Thyroid gland (tissue), 4 donors: Measurements from ENCODE around the gene FOXL3. TPM values are rescaled to one million over a fixed set of nuclear protein-coding genes. Genes with fewer than 3 reads are reported as not detected.

Experiments
- DNase-seq, 2 donors: peaks; one replicate each; pipeline ENCODE4 v3.0.0-alpha.2; 2019
- H3K27ac ChIP-seq, 3 donors: fragments of 200-600 bp; sonication (generic); 1 replicate in 2 of 3; 2 replicates in 1 of 3; pipeline ENCODE4 v1.5.1; 2016 to 2019; ENCODE audit warnings: mild to moderate bottlenecking in 1 of 3, moderate library complexity in 1 of 3
- H3K27me3 ChIP-seq: fragments of 200-600 bp; sonication (generic); one replicate; pipeline ENCODE4 v1.5.1; 2019
- H3K36me3 ChIP-seq, 2 donors: fragments of 200-600 bp; sonication (generic); one replicate each; pipeline ENCODE4 v1.5.1; 2016 to 2019
- H3K4me1 ChIP-seq, 2 donors: fragments of 200-600 bp; sonication (generic); one replicate each; pipeline ENCODE4 v1.5.1; 2017 to 2019
- H3K4me3 ChIP-seq, 3 donors: fragments of 200-600 bp; sonication (generic); replicated peaks in 1 of 3; 1 replicate in 2 of 3; 2 replicates in 1 of 3; pipeline ENCODE4 v1.5.1; 2016; ENCODE audit warnings: mild to moderate bottlenecking in 1 of 3
- H3K9me3 ChIP-seq: fragments of 200-600 bp; sonication (generic); one replicate; pipeline ENCODE4 v1.5.1; 2017
- POLR2A ChIP-seq, 2 donors: fragments of 450-650 bp; IDR thresholded peaks; one replicate each; pipeline ENCODE4 v1.6.1; 2017; ENCODE audit warnings: antibody characterized with exemption in 2 of 2, mild to moderate bottlenecking in 2 of 2, moderate library complexity in 1 of 2
- WGBS, 2 donors: methylation state at CpG; one replicate each; pipeline ENCODE4 v1.1.5; 2017; 5-methylcytosine and 5-hydroxymethylcytosine counted together
- intact Hi-C: fragments of 100-400 bp; cut with DNase I; formaldehyde crosslinking; loops from one replicate; pipeline ENCODE4 v1.15.1; 2023
- total RNA-seq, 4 donors: library from RNA; depleted of rRNA; stranded (reverse); fragments of >200 nt; gene quantifications; one replicate each; pipeline ENCODE4 v1.2.3, GENCODE V29; 2016
- TF ChIP-seq, protein P1 (sequence below), 6 experiments: fragments of 200-600 bp in 3 of 6; fragments of 450-650 bp in 3 of 6; sonication (generic) in 3 of 6; IDR thresholded peaks; one replicate each; pipeline ENCODE4 v1.5.1; 2016 to 2019; ENCODE audit warnings: antibody characterized with exemption in 6 of 6, mild to moderate bottlenecking in 2 of 6, inconsistent platforms in 1 of 6, moderate library complexity in 1 of 6

Gene FOXL3
- total RNA-seq, 4 donors from 2014 or later: not detected

GRCh38 chr7:315516-316265, 25.7 kb downstream of the FOXL3 start:
- H3K36me3 ChIP-seq: no peaks in the 10 kb centered on the region
- TF ChIP-seq POLR2A (IDR thresholded peaks at IDR 0.05): no peak
- TF ChIP-seq, protein P1, sequence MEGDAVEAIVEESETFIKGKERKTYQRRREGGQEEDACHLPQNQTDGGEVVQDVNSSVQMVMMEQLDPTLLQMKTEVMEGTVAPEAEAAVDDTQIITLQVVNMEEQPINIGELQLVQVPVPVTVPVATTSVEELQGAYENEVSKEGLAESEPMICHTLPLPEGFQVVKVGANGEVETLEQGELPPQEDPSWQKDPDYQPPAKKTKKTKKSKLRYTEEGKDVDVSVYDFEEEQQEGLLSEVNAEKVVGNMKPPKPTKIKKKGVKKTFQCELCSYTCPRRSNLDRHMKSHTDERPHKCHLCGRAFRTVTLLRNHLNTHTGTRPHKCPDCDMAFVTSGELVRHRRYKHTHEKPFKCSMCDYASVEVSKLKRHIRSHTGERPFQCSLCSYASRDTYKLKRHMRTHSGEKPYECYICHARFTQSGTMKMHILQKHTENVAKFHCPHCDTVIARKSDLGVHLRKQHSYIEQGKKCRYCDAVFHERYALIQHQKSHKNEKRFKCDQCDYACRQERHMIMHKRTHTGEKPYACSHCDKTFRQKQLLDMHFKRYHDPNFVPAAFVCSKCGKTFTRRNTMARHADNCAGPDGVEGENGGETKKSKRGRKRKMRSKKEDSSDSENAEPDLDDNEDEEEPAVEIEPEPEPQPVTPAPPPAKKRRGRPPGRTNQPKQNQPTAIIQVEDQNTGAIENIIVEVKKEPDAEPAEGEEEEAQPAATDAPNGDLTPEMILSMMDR (IDR thresholded peaks at IDR 0.05): no peak
- WGBS, 2 donors: 67 to 72% methylated on average over 16 of the region's 16 CpGs
- H3K27me3 ChIP-seq: no peaks in the 10 kb centered on the region
- intact Hi-C loops: no loop called here
- H3K4me3 ChIP-seq: no peak overlapping the region
- H3K27ac ChIP-seq: no peak overlapping the region
- no peaks in the 10 kb centered on the region for H3K9me3 ChIP-seq
- H3K4me1 ChIP-seq: peaks cover 0 to 7% of the 10 kb centered on the region in 2 donors
- peak; percentile 49 to 55 for DNase-seq

- no peaks in the 10 kb centered on the region for H3K27me3 ChIP-seq
- H3K27ac ChIP-seq: no peak overlapping the region
- no peaks in the 10 kb centered on the region for H3K9me3 ChIP-seq
- TF ChIP-seq POLR2A (IDR thresholded peaks at IDR 0.05): no peak
- TF ChIP-seq, protein P1 (IDR thresholded peaks at IDR 0.05): no peak
- no peaks in the 10 kb centered on the region for H3K36me3 ChIP-seq
- H3K4me3 ChIP-seq: no peak overlapping the region
- no peak for DNase-seq
- intact Hi-C loops: no loop called here
- no peaks in the 10 kb centered on the region for H3K4me1 ChIP-seq
- WGBS, 2 donors: 90 to 92% methylated on average over 27 of the region's 27 CpGs
Measured at GRCh38 chr7:317643-318405, 27.9 kb downstream of the FOXL3 start.

DNA sequence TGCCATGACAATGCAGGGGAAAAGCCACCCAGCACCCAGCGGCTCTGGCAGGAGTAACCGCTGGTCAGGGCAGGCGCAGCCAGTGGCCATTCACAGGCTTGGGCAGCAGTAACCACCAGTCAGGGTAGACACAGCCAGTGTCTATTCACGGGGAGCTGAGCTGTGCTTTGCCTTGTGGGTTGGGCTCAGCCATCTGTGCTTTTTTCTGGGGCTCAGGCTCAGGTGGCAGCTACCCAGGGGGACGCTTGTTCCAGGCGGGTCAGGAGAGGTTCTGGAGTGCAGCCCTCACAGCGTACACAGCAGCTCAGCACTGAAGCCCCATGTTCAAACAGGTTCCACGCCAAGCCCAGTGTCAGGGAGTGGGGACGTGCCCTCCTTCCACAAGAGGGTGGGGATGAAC, 28.5 kb downstream of the FOXL3 start:
- no peaks in the 10 kb centered on the region for H3K4me1 ChIP-seq
- intact Hi-C loops: no loop called here
- H3K9me3 ChIP-seq: no peaks in the 10 kb centered on the region
- H3K36me3 ChIP-seq: no peaks in the 10 kb centered on the region
- no peak for DNase-seq
- no peak overlapping the region for H3K4me3 ChIP-seq
- no peak for TF ChIP-seq POLR2A (IDR thresholded peaks at IDR 0.05)
- TF ChIP-seq, protein P1 (IDR thresholded peaks at IDR 0.05): no peak
- 47 to 82% methylated on average over 3 to 6 of the region's 9 CpGs for WGBS, 2 donors
- H3K27ac ChIP-seq: no peak overlapping the region
- no peaks in the 10 kb centered on the region for H3K27me3 ChIP-seq

- intact Hi-C loops: no loop called here
- H3K27ac ChIP-seq: no peak overlapping the region
- H3K36me3 ChIP-seq: no peaks in the 10 kb centered on the region
- TF ChIP-seq, protein P1 (IDR thresholded peaks at IDR 0.05): no peak
- TF ChIP-seq POLR2A (IDR thresholded peaks at IDR 0.05): no peak
- H3K27me3 ChIP-seq: no peaks in the 10 kb centered on the region
- no peaks in the 10 kb centered on the region for H3K4me1 ChIP-seq
- no peak for DNase-seq
- H3K9me3 ChIP-seq: no peaks in the 10 kb centered on the region
- no peak overlapping the region for H3K4me3 ChIP-seq
- 63 to 66% methylated on average over 17 to 18 of the region's 18 CpGs for whole genome bisulfite sequencing, 2 donors
Measured at GRCh38 chr7:318878-319661, 29.1 kb downstream of the FOXL3 start.
